SK-N-SH (cell line): Measurements from ENCODE around the gene GSTA4.

Experiments
- ELF1 ChIP-seq: IDR thresholded peaks from 2 replicates; pipeline ENCODE4 v1.4.0; 2012
- EP300 ChIP-seq, 2 experiments: IDR thresholded peaks; 2 replicates each; pipeline versions ENCODE4 v1.4.0 to v1.6.1; 2012; ENCODE audit warnings: borderline replicate concordance in 1 of 2, low read depth in 1 of 2, low read length in 1 of 2
- FOSL2 ChIP-seq: IDR thresholded peaks from 2 replicates; pipeline ENCODE4 v1.4.0; 2012; ENCODE audit warnings: low read depth, mild to moderate bottlenecking, moderate library complexity, borderline replicate concordance
- FOXJ3 ChIP-seq: sonication (generic); formaldehyde crosslinking; IDR thresholded peaks from 2 replicates; pipeline ENCODE4 v1.5.1; 2020; ENCODE audit warnings: mild to moderate bottlenecking, missing genetic modification reagents
- MXI1 ChIP-seq: IDR thresholded peaks from 2 replicates; pipeline ENCODE4 v1.6.1; 2012; ENCODE audit warnings: mild to moderate bottlenecking, low read depth, low read length, improper control_type of control experiment
- RXRA ChIP-seq: IDR thresholded peaks from 2 replicates; pipeline ENCODE4 v1.4.0; 2012; ENCODE audit warnings: low read depth, mild to moderate bottlenecking, borderline replicate concordance
- SIN3A ChIP-seq: IDR thresholded peaks from 2 replicates; pipeline ENCODE4 v1.6.1; 2012; ENCODE audit warnings: low read depth, mild to moderate bottlenecking, low read length, moderate library complexity, borderline replicate concordance
- SMC3 ChIP-seq: IDR thresholded peaks from 2 replicates; pipeline ENCODE4 v1.6.1; 2012; ENCODE audit warnings: low read depth, low read length, improper control_type of control experiment
- TAF1 ChIP-seq: IDR thresholded peaks from 2 replicates; pipeline ENCODE4 v1.6.1; 2012; ENCODE audit warnings: low read depth, mild to moderate bottlenecking, low read length, moderate library complexity, borderline replicate concordance
- TF ChIP-seq, protein P1 (sequence below): fragments of 200-600 bp; sonication (generic); IDR thresholded peaks from 2 replicates; pipeline ENCODE4 v1.6.1; 2017; ENCODE audit warnings: antibody characterized with exemption, mild to moderate bottlenecking, moderate library complexity
- TF ChIP-seq, protein P2 (sequence below): IDR thresholded peaks from 2 replicates; pipeline ENCODE4 v1.6.1; 2012; ENCODE audit warnings: mild to moderate bottlenecking, low read depth, low read length, moderate library complexity
- TF ChIP-seq, protein P3 (sequence below): IDR thresholded peaks from 2 replicates; pipeline ENCODE4; 2012

DNA sequence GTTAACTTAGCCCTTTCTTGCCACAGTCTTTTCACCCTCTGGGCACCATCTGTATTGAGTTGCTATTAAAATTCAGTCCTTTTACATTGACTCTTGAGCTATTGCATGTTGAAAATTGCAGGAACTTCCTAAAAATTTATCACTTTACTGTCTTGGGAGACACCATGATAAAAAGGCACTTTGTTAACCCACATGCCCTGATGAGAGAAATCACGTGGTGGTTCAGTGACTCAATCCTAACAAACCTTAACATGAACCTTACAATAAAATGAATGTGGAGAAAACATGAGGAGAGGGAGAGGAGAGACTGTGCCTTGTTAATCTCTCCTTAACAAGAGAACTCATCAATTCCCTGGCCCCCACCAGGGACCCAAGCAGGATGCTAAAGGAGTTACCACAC is 30.8 kb downstream of the GSTA4 start:
- TF ChIP-seq EP300 (IDR thresholded peaks at IDR 0.05; ENCODE audit: borderline replicate concordance in 1 of 2, low read depth in 1 of 2, low read length in 1 of 2) = no peak
- TF ChIP-seq MXI1 = no peak
- TF ChIP-seq, protein P1, sequence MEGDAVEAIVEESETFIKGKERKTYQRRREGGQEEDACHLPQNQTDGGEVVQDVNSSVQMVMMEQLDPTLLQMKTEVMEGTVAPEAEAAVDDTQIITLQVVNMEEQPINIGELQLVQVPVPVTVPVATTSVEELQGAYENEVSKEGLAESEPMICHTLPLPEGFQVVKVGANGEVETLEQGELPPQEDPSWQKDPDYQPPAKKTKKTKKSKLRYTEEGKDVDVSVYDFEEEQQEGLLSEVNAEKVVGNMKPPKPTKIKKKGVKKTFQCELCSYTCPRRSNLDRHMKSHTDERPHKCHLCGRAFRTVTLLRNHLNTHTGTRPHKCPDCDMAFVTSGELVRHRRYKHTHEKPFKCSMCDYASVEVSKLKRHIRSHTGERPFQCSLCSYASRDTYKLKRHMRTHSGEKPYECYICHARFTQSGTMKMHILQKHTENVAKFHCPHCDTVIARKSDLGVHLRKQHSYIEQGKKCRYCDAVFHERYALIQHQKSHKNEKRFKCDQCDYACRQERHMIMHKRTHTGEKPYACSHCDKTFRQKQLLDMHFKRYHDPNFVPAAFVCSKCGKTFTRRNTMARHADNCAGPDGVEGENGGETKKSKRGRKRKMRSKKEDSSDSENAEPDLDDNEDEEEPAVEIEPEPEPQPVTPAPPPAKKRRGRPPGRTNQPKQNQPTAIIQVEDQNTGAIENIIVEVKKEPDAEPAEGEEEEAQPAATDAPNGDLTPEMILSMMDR = no peak
- no peak for TF ChIP-seq ELF1
- no peak for TF ChIP-seq SIN3A
- TF ChIP-seq, protein P2, sequence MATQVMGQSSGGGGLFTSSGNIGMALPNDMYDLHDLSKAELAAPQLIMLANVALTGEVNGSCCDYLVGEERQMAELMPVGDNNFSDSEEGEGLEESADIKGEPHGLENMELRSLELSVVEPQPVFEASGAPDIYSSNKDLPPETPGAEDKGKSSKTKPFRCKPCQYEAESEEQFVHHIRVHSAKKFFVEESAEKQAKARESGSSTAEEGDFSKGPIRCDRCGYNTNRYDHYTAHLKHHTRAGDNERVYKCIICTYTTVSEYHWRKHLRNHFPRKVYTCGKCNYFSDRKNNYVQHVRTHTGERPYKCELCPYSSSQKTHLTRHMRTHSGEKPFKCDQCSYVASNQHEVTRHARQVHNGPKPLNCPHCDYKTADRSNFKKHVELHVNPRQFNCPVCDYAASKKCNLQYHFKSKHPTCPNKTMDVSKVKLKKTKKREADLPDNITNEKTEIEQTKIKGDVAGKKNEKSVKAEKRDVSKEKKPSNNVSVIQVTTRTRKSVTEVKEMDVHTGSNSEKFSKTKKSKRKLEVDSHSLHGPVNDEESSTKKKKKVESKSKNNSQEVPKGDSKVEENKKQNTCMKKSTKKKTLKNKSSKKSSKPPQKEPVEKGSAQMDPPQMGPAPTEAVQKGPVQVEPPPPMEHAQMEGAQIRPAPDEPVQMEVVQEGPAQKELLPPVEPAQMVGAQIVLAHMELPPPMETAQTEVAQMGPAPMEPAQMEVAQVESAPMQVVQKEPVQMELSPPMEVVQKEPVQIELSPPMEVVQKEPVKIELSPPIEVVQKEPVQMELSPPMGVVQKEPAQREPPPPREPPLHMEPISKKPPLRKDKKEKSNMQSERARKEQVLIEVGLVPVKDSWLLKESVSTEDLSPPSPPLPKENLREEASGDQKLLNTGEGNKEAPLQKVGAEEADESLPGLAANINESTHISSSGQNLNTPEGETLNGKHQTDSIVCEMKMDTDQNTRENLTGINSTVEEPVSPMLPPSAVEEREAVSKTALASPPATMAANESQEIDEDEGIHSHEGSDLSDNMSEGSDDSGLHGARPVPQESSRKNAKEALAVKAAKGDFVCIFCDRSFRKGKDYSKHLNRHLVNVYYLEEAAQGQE = no peak
- no peak for TF ChIP-seq RXRA
- no peak for TF ChIP-seq FOSL2
- TF ChIP-seq, protein P3, sequence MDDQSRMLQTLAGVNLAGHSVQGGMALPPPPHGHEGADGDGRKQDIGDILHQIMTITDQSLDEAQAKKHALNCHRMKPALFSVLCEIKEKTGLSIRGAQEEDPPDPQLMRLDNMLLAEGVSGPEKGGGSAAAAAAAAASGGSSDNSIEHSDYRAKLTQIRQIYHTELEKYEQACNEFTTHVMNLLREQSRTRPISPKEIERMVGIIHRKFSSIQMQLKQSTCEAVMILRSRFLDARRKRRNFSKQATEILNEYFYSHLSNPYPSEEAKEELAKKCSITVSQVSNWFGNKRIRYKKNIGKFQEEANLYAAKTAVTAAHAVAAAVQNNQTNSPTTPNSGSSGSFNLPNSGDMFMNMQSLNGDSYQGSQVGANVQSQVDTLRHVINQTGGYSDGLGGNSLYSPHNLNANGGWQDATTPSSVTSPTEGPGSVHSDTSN = no peak
- TF ChIP-seq TAF1 = no peak
- TF ChIP-seq FOXJ3 (CRISPR knock-in tag) = no peak
- TF ChIP-seq SMC3 = no peak
